H9 (cell line): Measurements from ENCODE around the gene CNPPD1. TPM values are rescaled to one million over a fixed set of nuclear protein-coding genes. Genes with fewer than 3 reads are reported as not detected.

Experiments used
- DNase-seq: peaks from one replicate; pipeline ENCODE4 v3.0.0-alpha.2; 2017
- H2AFZ ChIP-seq: one replicate; pipeline ENCODE4 v1.6.1; 2013; ENCODE audit warnings: mild to moderate bottlenecking, low read length, control low read depth, moderate library complexity
- H2AK5ac ChIP-seq: 2 replicates; pipeline ENCODE4 v1.6.1; 2013; ENCODE audit warnings: low read length, control low read depth, mixed read lengths; ENCODE audit not compliant: insufficient read length
- H2BK120ac ChIP-seq: one replicate; pipeline ENCODE4 v1.6.1; 2013; ENCODE audit warnings: low read depth, mild to moderate bottlenecking, low read length, control low read depth, inconsistent platforms; ENCODE audit not compliant: poor library complexity, severe bottlenecking
- H2BK12ac ChIP-seq: 2 replicates; pipeline ENCODE4 v1.6.1; 2013; ENCODE audit warnings: low read length, control low read depth, mixed read lengths, low read depth; ENCODE audit not compliant: insufficient read length
- H2BK15ac ChIP-seq: 2 replicates; pipeline ENCODE4 v1.6.1; 2013; ENCODE audit warnings: low read depth, low read length, control low read depth
- H2BK20ac ChIP-seq: one replicate; pipeline ENCODE4 v1.6.1; 2013; ENCODE audit warnings: low read depth, mild to moderate bottlenecking, low read length, control low read depth, inconsistent platforms; ENCODE audit not compliant: poor library complexity, severe bottlenecking
- H2BK5ac ChIP-seq: 2 replicates; pipeline ENCODE4 v1.6.1; 2013; ENCODE audit warnings: low read length, control low read depth, mixed read lengths; ENCODE audit not compliant: insufficient read length
- H3K14ac ChIP-seq: 2 replicates; pipeline ENCODE4 v1.6.1; 2013; ENCODE audit warnings: low read length, control low read depth; ENCODE audit not compliant: insufficient read depth
- H3K18ac ChIP-seq: 2 replicates; pipeline ENCODE4 v1.6.1; 2013; ENCODE audit warnings: low read depth, mild to moderate bottlenecking, mixed read lengths, low read length, control low read depth; ENCODE audit not compliant: insufficient read length
- H3K23ac ChIP-seq: 2 replicates; pipeline ENCODE4 v1.6.1; 2013; ENCODE audit warnings: low read length, control low read depth, mixed read lengths, low read depth; ENCODE audit not compliant: insufficient read length
- H3K23me2 ChIP-seq: 2 replicates; pipeline ENCODE4 v1.6.1; 2013; ENCODE audit warnings: low read depth, mild to moderate bottlenecking, mixed read lengths, low read length, control low read depth; ENCODE audit not compliant: insufficient read length, poor library complexity, severe bottlenecking
- H3K27ac ChIP-seq: 2 replicates; pipeline ENCODE4 v1.5.1; 2013; ENCODE audit warnings: low read length, control low read depth, mixed read lengths, low read depth; ENCODE audit not compliant: insufficient read length
- H3K27me3 ChIP-seq: 2 replicates; pipeline ENCODE4 v1.6.1; 2013; ENCODE audit warnings: low read length, control low read depth, inconsistent platforms; ENCODE audit not compliant: insufficient read depth
- H3K4ac ChIP-seq: 2 replicates; pipeline ENCODE4 v1.6.1; 2013; ENCODE audit warnings: low read depth, mild to moderate bottlenecking, control low read depth, inconsistent platforms, low read length, moderate library complexity
- H3K4me1 ChIP-seq: 2 replicates; pipeline ENCODE4 v1.6.1; 2013; ENCODE audit warnings: low read length, control low read depth, inconsistent platforms; ENCODE audit not compliant: insufficient read depth
- H3K4me2 ChIP-seq: 2 replicates; pipeline ENCODE4 v1.6.1; 2013; ENCODE audit warnings: low read length, control low read depth, mixed read lengths; ENCODE audit not compliant: insufficient read length, insufficient read depth
- H3K56ac ChIP-seq: 2 replicates; pipeline ENCODE4 v1.6.1; 2013; ENCODE audit warnings: low read depth, mild to moderate bottlenecking, mixed read lengths, low read length, control low read depth; ENCODE audit not compliant: insufficient read length
- H3K79me1 ChIP-seq: 2 replicates; pipeline ENCODE4 v1.6.1; 2013; ENCODE audit warnings: low read depth, mild to moderate bottlenecking, moderate library complexity, low read length, control low read depth, inconsistent platforms; ENCODE audit not compliant: insufficient read depth, poor library complexity, severe bottlenecking
- H3K79me2 ChIP-seq: 2 replicates; pipeline ENCODE4 v1.6.1; 2013; ENCODE audit warnings: low read length, control low read depth, inconsistent platforms; ENCODE audit not compliant: insufficient read depth
- H3K9ac ChIP-seq: 2 replicates; pipeline ENCODE4 v1.6.1; 2013; ENCODE audit warnings: low read length, control low read depth, mixed read lengths; ENCODE audit not compliant: insufficient read length; ENCODE audit errors: extremely low read depth
- H3K9me3 ChIP-seq: one replicate; pipeline ENCODE4 v1.6.1; 2013; ENCODE audit warnings: low read depth, low read length, inconsistent platforms; ENCODE audit not compliant: control insufficient read depth
- H3T11ph ChIP-seq: one replicate; pipeline ENCODE4 v1.6.1; 2013; ENCODE audit warnings: mild to moderate bottlenecking, low read length, control low read depth, inconsistent platforms
- H4K20me1 ChIP-seq: one replicate; pipeline ENCODE4 v1.6.1; 2013; ENCODE audit not compliant: control insufficient read depth, insufficient read length, insufficient read depth
- H4K5ac ChIP-seq: 2 replicates; pipeline ENCODE4 v1.6.1; 2013; ENCODE audit warnings: low read depth, mild to moderate bottlenecking, mixed read lengths, low read length, control low read depth; ENCODE audit not compliant: insufficient read length
- H4K8ac ChIP-seq: replicated peaks from 2 replicates; pipeline ENCODE4 v1.6.1; 2013; ENCODE audit warnings: low read length, control low read depth, mixed read lengths, low read depth; ENCODE audit not compliant: insufficient read length
- H4K91ac ChIP-seq: 2 replicates; pipeline ENCODE4 v1.6.1; 2013; ENCODE audit warnings: low read depth, mild to moderate bottlenecking, moderate library complexity, mixed read lengths, low read length, control low read depth; ENCODE audit not compliant: insufficient read length
- H3K27ac Mint-ChIP-seq, 3 experiments: 2 replicates in 2 of 3; 3 replicates in 1 of 3; pipeline ENCODE4 v1.8.0; 2020 to 2021; ENCODE audit warnings: mixed read lengths in 3 of 3, mild to moderate bottlenecking in 1 of 3, moderate library complexity in 1 of 3
- H3K27me3 Mint-ChIP-seq: 2 replicates; pipeline ENCODE4 v1.8.0; 2021; ENCODE audit warnings: low read depth, mild to moderate bottlenecking, moderate library complexity, mixed read lengths
- H3K36me3 Mint-ChIP-seq, 3 experiments: 2 replicates in 2 of 3; 3 replicates in 1 of 3; pipeline ENCODE4 v1.8.0; 2020 to 2021; ENCODE audit warnings: low read depth in 3 of 3, mixed read lengths in 3 of 3; ENCODE audit not compliant: insufficient read depth in 1 of 3
- H3K4me1 Mint-ChIP-seq, 2 experiments: 2 replicates each; pipeline ENCODE4 v1.8.0; 2020; ENCODE audit warnings: mixed read lengths in 2 of 2
- H3K4me3 Mint-ChIP-seq, 2 experiments: 2 replicates in 1 of 2; 3 replicates in 1 of 2; pipeline ENCODE4 v1.8.0; 2020 to 2021; ENCODE audit warnings: mild to moderate bottlenecking in 2 of 2, mixed read lengths in 2 of 2, moderate library complexity in 1 of 2
- H3K9me3 Mint-ChIP-seq, 2 experiments: 2 replicates in 1 of 2; 3 replicates in 1 of 2; pipeline ENCODE4 v1.8.0; 2020; ENCODE audit warnings: mild to moderate bottlenecking in 2 of 2, mixed read lengths in 2 of 2, moderate library complexity in 1 of 2
- total RNA-seq: library from RNA; stranded (reverse); gene quantifications from 2 replicates; pipeline ENCODE4 v1.2.1, GENCODE V29; 2021
- TF ChIP-seq, protein P1 (sequence below): fragments of 200-600 bp; sonication (generic); conservative IDR thresholded peaks from 3 replicates; pipeline ENCODE4 v1.8.0; 2021; ENCODE audit warnings: antibody characterized with exemption, mild to moderate bottlenecking

The CNPPD1 gene
- total RNA-seq, 1 experiment from 2014 or later, result 33.0 TPM

DNA sequence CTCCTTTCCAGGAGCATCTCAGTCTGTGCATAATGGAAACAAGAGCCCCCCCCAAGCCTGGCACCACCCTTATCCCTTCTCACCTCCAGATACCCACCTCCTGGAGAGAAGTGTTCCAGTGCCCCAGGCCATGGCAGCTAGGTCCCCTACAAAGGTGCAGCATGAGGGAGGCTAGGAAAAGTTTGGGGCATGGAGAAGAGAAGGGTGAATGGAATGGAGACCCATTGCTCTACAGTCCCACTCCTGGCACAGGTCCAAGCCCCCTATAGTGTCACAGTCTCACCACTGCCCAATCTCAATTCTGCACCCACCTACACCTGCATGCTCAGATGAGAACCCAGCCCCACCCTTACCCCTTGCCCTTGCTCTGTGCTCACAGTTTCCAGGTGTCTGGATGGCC, 7.8 kb downstream of the CNPPD1 start:
- H2AK5ac ChIP-seq, result no peak overlapping the region
- no peak overlapping the region for H3K14ac ChIP-seq
- no peaks in the 10 kb centered on the region; a peak in 1 of 5 replicates for H3K9me3 Mint-ChIP-seq
- no peak overlapping the region for H3K56ac ChIP-seq
- H3K36me3 Mint-ChIP-seq, result peaks cover 6 to 17% (median 11%) of the 10 kb centered on the region in 3 experiments; a peak in 5 of 7 replicates
- H2BK15ac ChIP-seq, result no peak overlapping the region
- no peak for DNase-seq
- H3K79me1 ChIP-seq, result no peaks in the 10 kb centered on the region
- no peak overlapping the region for H4K8ac ChIP-seq
- H4K20me1 ChIP-seq, result no peaks in the 10 kb centered on the region
- H3K4me2 ChIP-seq, result no peak overlapping the region
- H3K9me3 ChIP-seq, result no peaks in the 10 kb centered on the region
- no peaks in the 10 kb centered on the region for H3K79me2 ChIP-seq
- no peak overlapping the region for H3K27ac ChIP-seq
- no peak overlapping the region for H3K4me3 Mint-ChIP-seq
- H2BK20ac ChIP-seq, result no peak overlapping the region
- no peak overlapping the region for H2BK120ac ChIP-seq
- no peaks in the 10 kb centered on the region for H3K4me1 ChIP-seq
- H3K23ac ChIP-seq, result no peak overlapping the region
- H2AFZ ChIP-seq, result no peak overlapping the region
- no peak overlapping the region for H2BK5ac ChIP-seq
- no peak overlapping the region for H4K91ac ChIP-seq
- peaks cover 1% of the 10 kb centered on the region for H3K27me3 Mint-ChIP-seq
- peaks cover 0 to 4% of the 10 kb centered on the region in 2 experiments; a peak in 1 of 4 replicates for H3K4me1 Mint-ChIP-seq
- H3K9ac ChIP-seq, result no peak overlapping the region
- H4K5ac ChIP-seq, result no peak overlapping the region
- H3K18ac ChIP-seq, result no peak overlapping the region
- no peak overlapping the region for H3T11ph ChIP-seq
- H3K27ac Mint-ChIP-seq, result no peak overlapping the region
- peaks cover 2% of the 10 kb centered on the region for H3K23me2 ChIP-seq
- no peaks in the 10 kb centered on the region for H3K27me3 ChIP-seq
- no peak overlapping the region for H3K4ac ChIP-seq
- TF ChIP-seq, protein P1, sequence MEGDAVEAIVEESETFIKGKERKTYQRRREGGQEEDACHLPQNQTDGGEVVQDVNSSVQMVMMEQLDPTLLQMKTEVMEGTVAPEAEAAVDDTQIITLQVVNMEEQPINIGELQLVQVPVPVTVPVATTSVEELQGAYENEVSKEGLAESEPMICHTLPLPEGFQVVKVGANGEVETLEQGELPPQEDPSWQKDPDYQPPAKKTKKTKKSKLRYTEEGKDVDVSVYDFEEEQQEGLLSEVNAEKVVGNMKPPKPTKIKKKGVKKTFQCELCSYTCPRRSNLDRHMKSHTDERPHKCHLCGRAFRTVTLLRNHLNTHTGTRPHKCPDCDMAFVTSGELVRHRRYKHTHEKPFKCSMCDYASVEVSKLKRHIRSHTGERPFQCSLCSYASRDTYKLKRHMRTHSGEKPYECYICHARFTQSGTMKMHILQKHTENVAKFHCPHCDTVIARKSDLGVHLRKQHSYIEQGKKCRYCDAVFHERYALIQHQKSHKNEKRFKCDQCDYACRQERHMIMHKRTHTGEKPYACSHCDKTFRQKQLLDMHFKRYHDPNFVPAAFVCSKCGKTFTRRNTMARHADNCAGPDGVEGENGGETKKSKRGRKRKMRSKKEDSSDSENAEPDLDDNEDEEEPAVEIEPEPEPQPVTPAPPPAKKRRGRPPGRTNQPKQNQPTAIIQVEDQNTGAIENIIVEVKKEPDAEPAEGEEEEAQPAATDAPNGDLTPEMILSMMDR, result no peak
- no peak overlapping the region for H2BK12ac ChIP-seq
